Glomerular visceral epithelial cell (primary cell): ENCODE data around the gene ADORA2A.
A peak's percentile ranks its signal among the peaks of the same experiment; 100 is the strongest.

Experiments used
- DNase-seq: peaks from one replicate; pipeline ENCODE4 v3.0.0-alpha.2; 2016; ENCODE audit errors: extremely low spot score

ADORA2A gene

GRCh38 chr22:24433001-24433827, 5.8 kb downstream of the ADORA2A start:
- DNase-seq: no peak

GRCh38 chr22:24433828-24434470, 6.5 kb downstream of the ADORA2A start:
- peak; percentile 67 for DNase-seq

- DNase-seq: no peak
These were observed 7.3 kb downstream of the ADORA2A start for GRCh38 chr22:24434471-24435322.

- DNase-seq: no peak
These were observed 7.9 kb downstream of the ADORA2A start for GRCh38 chr22:24435323-24435645.

GRCh38 chr22:24435861-24436371, 8.5 kb downstream of the ADORA2A start:
- DNase-seq: no peak

- no peak for DNase-seq
These were observed 9.2 kb downstream of the ADORA2A start for GRCh38 chr22:24436553-24436952.

- DNase-seq: no peak
These were observed 9.7 kb downstream of the ADORA2A start for GRCh38 chr22:24437091-24437490.

- no peak for DNase-seq
These were observed 10.4 kb downstream of the ADORA2A start for GRCh38 chr22:24437741-24438328.

- DNase-seq: no peak
These were observed 12.9 kb downstream of the ADORA2A start for GRCh38 chr22:24440270-24440717.

GRCh38 chr22:24440718-24441405, 13.5 kb downstream of the ADORA2A start:
- no peak for DNase-seq

GRCh38 chr22:24441406-24442351, 14.3 kb downstream of the ADORA2A start:
- DNase-seq: no peak

GRCh38 chr22:24442352-24442744, 14.9 kb downstream of the ADORA2A start:
- no peak for DNase-seq

- DNase-seq: no peak
These were observed 16.3 kb downstream of the ADORA2A start for GRCh38 chr22:24443668-24444067.

- DNase-seq: no peak
These were observed 16.9 kb downstream of the ADORA2A start for GRCh38 chr22:24444251-24444650.

GRCh38 chr22:24444729-24445466, 17.5 kb downstream of the ADORA2A start:
- no peak for DNase-seq

GRCh38 chr22:24445481-24446259, 18.3 kb downstream of the ADORA2A start:
- no peak for DNase-seq

GRCh38 chr22:24446260-24446611, 18.8 kb downstream of the ADORA2A start:
- DNase-seq: no peak

- DNase-seq: no peak
These were observed 23.2 kb downstream of the ADORA2A start for GRCh38 chr22:24450610-24451009.

- no peak for DNase-seq
These were observed 23.8 kb downstream of the ADORA2A start for GRCh38 chr22:24451162-24451561.
